Activated CD8-positive, alpha-beta T cell treated with anti-CD3 and anti-CD28 coated beads for 36 hours (primary cell): ENCODE results near the gene TMCC2. TPM values are rescaled to one million over a fixed set of nuclear protein-coding genes. Genes with fewer than 3 reads are reported as not detected.
"Not testable (repeated sequence)": the region's sequence is repeated elsewhere in the genome, so short reads cannot be mapped to it uniquely, and the experiment has no call there.

Experiments
- ATAC-seq: fragments of 200-7000 bp; cut with Tn5 transposase; one replicate; pipeline ENCODE4 v1.10.0; 2021; ENCODE audit warnings: mild to moderate bottlenecking, moderate library complexity
- CTCF ChIA-PET: fragments of 350-600 bp; sonication (Branson Sonifier 250); formaldehyde crosslinking; loops from one replicate; lab custom pipeline; 2021; ENCODE audit warnings: antibody characterized with exemption; lab: Charles Lee
- POLR2A ChIA-PET: fragments of 350-600 bp; sonication (Branson Sonifier 250); formaldehyde crosslinking; loops from one replicate; lab custom pipeline; 2021; ENCODE audit warnings: antibody characterized with exemption; lab: Charles Lee
- DNase-seq: peaks from one replicate; pipeline ENCODE4 v3.0.0-alpha.2; 2020
- H3K27ac Mint-ChIP-seq: one replicate; pipeline ENCODE4 v1.8.0; 2021; ENCODE audit warnings: mild to moderate bottlenecking, mixed read lengths
- H3K27me3 Mint-ChIP-seq: one replicate; pipeline ENCODE4 v1.8.0; 2021; ENCODE audit warnings: mixed read lengths
- H3K36me3 Mint-ChIP-seq: one replicate; pipeline ENCODE4 v1.8.0; 2021; ENCODE audit warnings: low read depth, mixed read lengths
- H3K4me1 Mint-ChIP-seq: one replicate; pipeline ENCODE4 v1.8.0; 2021; ENCODE audit warnings: low read depth, mixed read lengths
- H3K4me3 Mint-ChIP-seq: one replicate; pipeline ENCODE4 v1.8.0; 2021; ENCODE audit warnings: mild to moderate bottlenecking, moderate library complexity, mixed read lengths
- H3K9me3 Mint-ChIP-seq: one replicate; pipeline ENCODE4 v1.8.0; 2021; ENCODE audit warnings: mixed read lengths
- CTCF ChIP-seq: fragments of 200-600 bp; IDR thresholded peaks from one replicate; pipeline ENCODE4 v1.8.0; 2022; ENCODE audit warnings: antibody characterized with exemption, mild to moderate bottlenecking
- intact Hi-C: fragments of 100-400 bp; cut with micrococcal nuclease; formaldehyde crosslinking; loops from one replicate; pipeline ENCODE4 v1.10.0; 2022
- total RNA-seq, 2 experiments: library from RNA; stranded (reverse); gene quantifications; one replicate each; pipeline ENCODE4 v1.2.3, GENCODE V29; 2021

TMCC2 gene
- total RNA-seq, 2 experiments from 2014 or later: 6.6 to 7.1 TPM

- no peak for TF ChIP-seq CTCF
- H3K27ac Mint-ChIP-seq: no peak overlapping the region
- CTCF ChIA-PET: interaction anchor here (0.7 to 2.3 kb wide), 6 partner anchors 10 to 59 kb away, joined by 3 to 9 read pairs (median 4); no protein-coding TSS in a partner anchor
- POLR2A ChIA-PET: interaction anchor here (0.7 kb wide), 1 partner anchor 9 kb away, joined by 3 read pairs; no protein-coding TSS in a partner anchor
- H3K4me1 Mint-ChIP-seq: peaks cover 54% of the 10 kb centered on the region
- DNase-seq: no peak
- H3K36me3 Mint-ChIP-seq: no peaks in the 10 kb centered on the region
- no peaks in the 10 kb centered on the region for H3K27me3 Mint-ChIP-seq
- no peaks in the 10 kb centered on the region for H3K9me3 Mint-ChIP-seq
- no peak overlapping the region for H3K4me3 Mint-ChIP-seq
- intact Hi-C loops: no loop called here
- no peak for ATAC-seq
Observed at GRCh38 chr1:205294934-205295333, 67.2 kb downstream of the TMCC2 start.

GRCh38 chr1:205296154-205296553 lies 68.4 kb downstream of the TMCC2 start:
- H3K9me3 Mint-ChIP-seq: no peaks in the 10 kb centered on the region
- H3K27ac Mint-ChIP-seq: no peak overlapping the region
- H3K27me3 Mint-ChIP-seq: no peaks in the 10 kb centered on the region
- ChIA-PET CTCF (interaction anchor here (1.1 to 2.3 kb wide), 2 partner anchors 29 to 39 kb away, joined by 4 to 9 read pairs; no protein-coding TSS in a partner anchor), POLR2A (interaction anchor here (0.7 to 1.0 kb wide), 3 partner anchors 13 to 97 kb away, joined by 3 to 5 read pairs (median 3); no protein-coding TSS in a partner anchor)
- intact Hi-C loops: no loop called here
- H3K4me1 Mint-ChIP-seq: peaks cover 58% of the 10 kb centered on the region
- ATAC-seq (peak; percentile 40), DNase-seq (no peak)
- H3K36me3 Mint-ChIP-seq: no peaks in the 10 kb centered on the region
- H3K4me3 Mint-ChIP-seq: no peak overlapping the region
- no peak for TF ChIP-seq CTCF

GRCh38 chr1:205297546-205298177 lies 69.9 kb downstream of the TMCC2 start:
- H3K9me3 Mint-ChIP-seq, DNase-seq, H3K27me3 Mint-ChIP-seq, H3K27ac Mint-ChIP-seq, H3K36me3 Mint-ChIP-seq, ATAC-seq, H3K4me3 Mint-ChIP-seq, intact Hi-C loops: not testable (repeated sequence)
- CTCF ChIA-PET: interaction anchor here (0.8 to 3.7 kb wide), 3 partner anchors 24 to 38 kb away, joined by 3 to 13 read pairs (median 3); no protein-coding TSS in a partner anchor
- POLR2A ChIA-PET: interaction anchor here (0.6 to 2.2 kb wide), 2 partner anchors 16 to 21 kb away, joined by 3 to 10 read pairs; no protein-coding TSS in a partner anchor
- peaks cover 54% of the 10 kb centered on the region for H3K4me1 Mint-ChIP-seq

GRCh38 chr1:205298191-205298994 lies 70.6 kb downstream of the TMCC2 start:
- intact Hi-C loops: no loop called here
- CTCF ChIA-PET: interaction anchor here (0.8 to 3.7 kb wide), 4 partner anchors 25 to 42 kb away, joined by 3 to 13 read pairs (median 3); no protein-coding TSS in a partner anchor
- H3K27me3 Mint-ChIP-seq: no peaks in the 10 kb centered on the region
- no peak for TF ChIP-seq CTCF
- H3K4me3 Mint-ChIP-seq: no peak overlapping the region
- no peak for DNase-seq
- no peak for ATAC-seq
- H3K27ac Mint-ChIP-seq: peak overlapping the region; percentile 42
- peaks cover 53% of the 10 kb centered on the region for H3K4me1 Mint-ChIP-seq
- peaks cover 4% of the 10 kb centered on the region for H3K36me3 Mint-ChIP-seq
- POLR2A ChIA-PET: interaction anchor here (0.6 to 2.2 kb wide), 2 partner anchors 15 to 20 kb away, joined by 3 to 10 read pairs; no protein-coding TSS in a partner anchor
- no peaks in the 10 kb centered on the region for H3K9me3 Mint-ChIP-seq

GRCh38 chr1:205300149-205300548 lies 72.4 kb downstream of the TMCC2 start:
- POLR2A ChIA-PET: interaction anchor here (0.9 to 2.2 kb wide), 2 partner anchors 9 to 14 kb away, joined by 3 to 10 read pairs; no protein-coding TSS in a partner anchor
- no peaks in the 10 kb centered on the region for H3K27me3 Mint-ChIP-seq
- no peak overlapping the region for H3K27ac Mint-ChIP-seq
- DNase-seq (no peak), ATAC-seq (no peak)
- H3K4me3 Mint-ChIP-seq: no peak overlapping the region
- CTCF ChIA-PET: interaction anchor here (0.8 to 3.7 kb wide), 6 partner anchors 19 to 54 kb away, joined by 3 to 13 read pairs (median 3); no protein-coding TSS in a partner anchor
- TF ChIP-seq CTCF: no peak
- intact Hi-C loops: no loop called here
- H3K4me1 Mint-ChIP-seq: peaks cover 44% of the 10 kb centered on the region
- no peaks in the 10 kb centered on the region for H3K9me3 Mint-ChIP-seq
- peaks cover 9% of the 10 kb centered on the region for H3K36me3 Mint-ChIP-seq
